GM19239 (cell line): ENCODE measurements around the gene DACT2.

Source experiments
- DNase-seq: peaks from one replicate; pipeline ENCODE4 v3.0.0; 2011; ENCODE audit warnings: low spot score; ENCODE audit not compliant: insufficient read length
- FAIRE-seq: peaks from 2 replicates; lab custom pipeline; 2011; peaks lifted over from hg19 to GRCh38; lab: Jason Lieb, UNC

Gene DACT2

DNA sequence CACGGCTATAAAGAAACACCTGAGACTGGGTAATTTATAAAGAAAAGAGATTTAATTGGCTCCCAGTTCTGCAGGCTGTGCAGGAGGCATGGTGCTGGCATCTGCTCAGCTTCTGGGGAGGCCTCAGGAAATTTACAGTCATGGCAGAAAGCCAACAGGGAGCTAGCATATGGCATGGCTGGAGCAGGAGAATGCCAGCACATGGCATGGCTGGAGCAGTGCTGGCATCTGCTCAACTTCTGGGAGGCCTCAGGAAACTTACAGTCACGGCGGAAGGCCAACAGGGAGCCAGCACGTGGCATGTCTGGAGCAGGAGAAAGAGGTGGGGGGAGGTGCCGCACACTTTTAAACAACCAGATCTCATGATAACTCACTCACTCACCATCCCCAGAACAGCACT is 32.5 kb upstream of the DACT2 start:
- no peak for FAIRE-seq
- DNase-seq: no peak

- FAIRE-seq (no peak), DNase-seq (no peak)
Observed at GRCh38 chr6:168349718-168350210, 30.2 kb upstream of the DACT2 start.

DNA sequence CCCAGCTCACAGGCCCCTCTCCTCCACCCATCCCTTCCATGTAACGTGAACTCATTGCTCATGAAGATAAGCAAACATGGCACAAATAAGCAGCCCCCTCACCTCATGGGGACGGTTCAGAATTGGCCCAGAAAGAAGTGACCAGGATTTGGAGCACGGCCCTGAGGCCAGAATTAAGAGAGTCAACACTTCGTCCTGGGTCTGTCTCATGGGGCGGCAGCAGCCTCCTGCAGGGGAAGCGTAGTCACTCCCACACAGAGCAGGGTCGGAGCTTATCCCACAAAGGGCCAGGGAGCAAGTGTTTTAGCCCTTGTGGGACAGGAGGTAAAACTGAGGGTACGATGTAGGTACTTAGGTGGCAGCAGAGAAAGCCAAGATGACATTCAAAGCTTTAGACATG is 28.6 kb upstream of the DACT2 start:
- FAIRE-seq (no peak), DNase-seq (no peak)

DNA sequence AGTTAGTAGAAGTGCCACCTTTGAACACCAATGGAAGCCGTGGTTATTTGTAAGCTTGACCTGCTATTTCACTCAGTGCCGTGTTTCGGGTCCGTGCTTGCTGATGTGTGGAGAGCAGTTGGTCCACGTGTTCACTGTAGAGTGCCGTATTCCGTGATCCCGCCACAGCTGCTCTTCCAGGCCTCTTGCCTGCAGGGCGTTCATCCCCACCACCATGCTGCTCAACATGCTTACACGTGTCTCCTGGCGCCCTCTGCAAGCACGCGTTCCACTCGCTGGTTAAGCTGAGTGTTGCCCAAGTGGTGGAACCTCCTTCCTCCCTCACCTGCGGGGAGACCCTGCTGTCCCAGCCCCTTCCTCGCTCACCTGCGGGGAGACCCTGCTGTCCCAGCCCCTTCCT is 28.0 kb upstream of the DACT2 start:
- no peak for FAIRE-seq

GRCh38 chr6:168347053-168347452 is 27.5 kb upstream of the DACT2 start:
- FAIRE-seq (no peak), DNase-seq (no peak)

More for the DNA sequence above, 28.0 kb upstream of the DACT2 start:
- no peak for DNase-seq

- DNase-seq (no peak), FAIRE-seq (no peak)
Observed at GRCh38 chr6:168345896-168346754, 26.5 kb upstream of the DACT2 start.

DNA sequence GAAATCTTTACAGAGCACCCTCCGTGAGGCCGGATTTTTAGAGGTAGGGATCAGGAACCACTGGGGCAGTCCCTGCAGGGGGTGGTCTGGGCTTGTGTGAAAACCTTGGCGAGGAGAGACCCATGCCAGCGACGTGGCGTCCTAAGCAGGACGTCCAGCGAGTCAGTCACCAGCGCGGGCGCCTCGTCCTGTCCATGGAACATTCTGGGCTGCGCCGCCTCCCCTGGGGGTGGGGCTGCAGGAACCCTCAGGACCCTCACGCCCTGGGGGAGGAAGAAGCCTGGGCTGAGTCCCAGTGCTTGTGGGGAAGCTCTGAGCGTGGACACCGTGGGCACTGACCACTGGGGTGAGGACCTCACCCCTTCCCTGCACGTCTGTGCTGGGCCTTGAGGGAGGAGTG is 25.7 kb upstream of the DACT2 start:
- DNase-seq: no peak
- no peak for FAIRE-seq

DNA sequence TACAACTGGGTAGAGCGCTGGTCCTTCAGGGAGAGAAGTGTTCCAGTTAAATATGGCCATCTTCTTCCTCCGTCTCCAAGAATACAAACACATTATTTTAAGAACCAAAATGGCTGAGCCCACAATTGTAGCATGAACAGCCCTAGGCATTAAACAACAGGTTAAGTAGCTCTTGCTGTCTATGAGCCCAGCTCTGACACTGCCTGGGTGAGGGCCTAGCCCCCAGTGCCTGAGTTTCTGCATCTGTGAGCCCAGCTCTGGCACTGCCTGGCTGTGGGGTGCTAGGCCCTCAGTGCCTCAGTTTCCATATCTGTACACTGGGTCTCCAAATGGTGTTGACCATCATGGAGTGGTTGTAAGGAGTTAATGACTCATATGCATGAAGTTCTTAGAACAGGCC is 24.8 kb upstream of the DACT2 start:
- FAIRE-seq: no peak
- no peak for DNase-seq

- DNase-seq (no peak), FAIRE-seq (no peak)
Observed at GRCh38 chr6:168343239-168344150, 23.9 kb upstream of the DACT2 start.

DNA sequence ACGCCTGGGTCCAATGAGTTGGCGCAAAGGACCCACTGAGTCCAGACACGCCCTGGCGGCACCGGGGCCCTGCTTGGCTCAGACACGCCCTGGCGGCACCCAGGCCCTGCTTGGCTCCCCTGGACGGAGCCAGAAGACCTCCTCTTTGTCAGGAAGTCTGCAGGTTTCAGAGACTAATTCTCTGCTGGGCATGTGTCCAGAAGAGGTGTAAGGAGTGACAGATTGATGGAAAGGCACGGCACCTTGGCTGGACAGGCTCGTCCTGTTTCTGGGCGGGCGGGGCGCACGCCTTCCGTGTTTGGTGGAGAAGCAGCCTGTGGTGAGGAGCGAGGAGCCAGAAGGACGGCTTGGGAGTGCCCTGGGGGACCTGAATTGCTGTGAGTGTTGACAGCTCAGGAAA is 23.1 kb upstream of the DACT2 start:
- FAIRE-seq (no peak), DNase-seq (no peak)

- FAIRE-seq (no peak), DNase-seq (no peak)
Observed at GRCh38 chr6:168341280-168341900, 21.8 kb upstream of the DACT2 start.

DNA sequence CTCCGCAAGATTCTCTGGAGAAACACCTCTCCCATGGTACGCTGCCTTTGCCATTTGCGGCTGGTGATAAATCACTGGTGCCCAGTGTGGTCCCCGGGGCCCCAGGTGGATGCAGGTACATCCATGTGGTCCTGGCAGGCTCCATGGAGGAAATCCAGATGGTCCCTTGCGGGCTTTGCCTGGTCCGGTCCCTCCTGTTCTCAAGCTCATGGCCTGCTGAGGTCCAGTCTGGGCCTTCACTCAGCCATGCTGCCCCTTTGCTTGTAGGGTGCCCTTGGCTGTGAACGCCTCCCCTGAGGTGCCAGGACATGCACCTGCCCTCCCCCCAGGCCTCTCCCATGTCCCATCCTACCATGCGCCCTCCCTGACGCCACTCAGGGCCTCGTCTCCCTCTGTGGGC is 21.2 kb upstream of the DACT2 start:
- FAIRE-seq (no peak), DNase-seq (no peak)

DNA sequence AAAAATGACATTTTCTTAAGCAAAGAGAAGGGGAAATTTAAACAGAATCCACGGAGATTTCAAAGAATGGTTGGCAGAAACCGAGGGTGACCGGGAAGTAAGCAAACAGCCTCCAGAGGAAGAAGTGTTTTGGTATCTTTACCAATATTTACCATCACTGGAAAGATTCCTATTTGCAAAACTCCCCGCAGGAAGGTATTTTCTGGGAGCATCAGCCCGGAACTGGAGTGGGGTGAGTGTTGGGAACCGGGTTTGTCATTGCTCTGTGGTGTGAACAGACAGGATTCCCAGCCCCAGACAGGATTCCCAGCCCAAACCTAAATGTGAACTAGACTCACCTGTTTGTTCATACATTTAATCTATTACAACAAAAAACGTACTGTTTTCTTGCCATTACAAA is 19.2 kb upstream of the DACT2 start:
- DNase-seq (no peak), FAIRE-seq (no peak)

DNA sequence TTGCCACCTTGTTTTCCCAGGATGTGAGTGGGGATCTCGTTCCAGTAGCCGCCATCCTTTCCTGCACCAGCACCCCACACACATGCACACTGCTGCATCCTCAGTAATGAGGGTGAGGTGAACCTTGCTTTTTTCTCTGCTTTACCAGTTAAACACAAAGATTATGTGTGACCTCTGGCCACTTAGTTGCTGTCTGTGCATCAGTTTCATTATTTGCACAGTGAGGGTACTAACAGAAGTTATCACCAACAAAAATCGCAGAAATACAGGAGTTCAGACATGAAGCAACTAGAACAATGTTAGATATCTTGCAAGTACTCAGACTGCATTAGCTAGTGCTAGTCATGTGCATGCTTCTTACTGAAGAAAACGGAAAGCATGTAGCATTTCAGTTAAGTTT is 17.4 kb upstream of the DACT2 start:
- no peak for FAIRE-seq
- DNase-seq: no peak

GRCh38 chr6:168333989-168334388 is 14.4 kb upstream of the DACT2 start:
- FAIRE-seq: no peak
- DNase-seq: no peak

DNA sequence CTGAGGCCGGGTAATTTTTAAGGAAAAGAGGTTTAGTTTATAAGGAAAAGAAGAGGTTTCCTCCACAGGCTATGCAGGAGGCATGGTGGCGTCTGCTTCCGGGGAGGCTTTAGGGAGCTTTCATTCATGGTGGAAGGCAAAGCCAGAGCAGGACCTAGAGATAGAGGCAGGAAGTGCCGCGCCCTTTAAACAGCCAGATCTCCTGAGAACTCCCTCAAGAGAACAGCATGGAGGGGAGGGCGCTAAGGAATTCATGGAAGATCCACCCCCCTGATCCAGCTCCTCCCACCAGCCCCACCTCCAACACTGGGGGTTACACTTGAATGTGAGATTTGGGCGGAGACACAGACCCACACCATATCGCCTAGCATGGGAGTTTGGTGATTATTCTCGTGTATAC is 13.9 kb upstream of the DACT2 start:
- DNase-seq: no peak
- FAIRE-seq: no peak

DNA sequence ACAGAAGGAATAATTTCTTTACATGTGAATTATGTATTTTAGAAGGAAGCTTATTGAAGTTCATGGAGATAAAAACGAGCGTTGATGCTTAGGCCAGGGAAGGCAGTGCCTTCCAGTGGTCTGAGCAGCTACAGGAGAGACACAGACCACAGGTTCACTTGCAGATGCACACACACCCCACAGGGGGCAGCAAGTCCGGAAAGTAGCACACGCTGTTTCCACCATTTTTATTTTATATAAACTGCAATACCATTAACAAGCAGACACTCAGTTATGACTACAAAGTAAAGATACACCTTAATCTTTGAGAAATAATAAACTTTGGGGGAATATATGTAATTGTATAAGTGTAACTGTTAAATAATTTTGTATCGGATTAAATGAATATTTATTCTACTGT is 13.5 kb upstream of the DACT2 start:
- FAIRE-seq (no peak), DNase-seq (no peak)

DNA sequence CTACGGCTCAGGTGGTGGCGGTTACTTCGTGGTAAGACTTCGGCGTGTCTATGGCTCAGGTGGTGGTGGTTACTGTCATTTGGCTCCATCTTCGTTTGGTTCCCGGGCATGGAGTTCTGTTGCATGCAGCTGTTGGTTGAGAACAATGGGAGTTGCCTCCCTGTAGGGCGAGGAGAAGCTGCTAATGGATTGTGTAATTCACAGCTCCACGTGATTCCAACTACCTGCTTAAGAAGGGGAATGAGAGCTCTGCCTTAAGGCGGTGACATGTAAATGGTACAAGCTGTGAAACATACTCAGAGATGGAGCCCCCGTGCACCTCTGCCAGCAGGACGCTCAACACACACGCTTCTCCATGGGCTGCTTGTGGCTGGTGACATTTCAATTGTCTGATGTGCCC is 12.4 kb upstream of the DACT2 start:
- DNase-seq: no peak
- no peak for FAIRE-seq

DNA sequence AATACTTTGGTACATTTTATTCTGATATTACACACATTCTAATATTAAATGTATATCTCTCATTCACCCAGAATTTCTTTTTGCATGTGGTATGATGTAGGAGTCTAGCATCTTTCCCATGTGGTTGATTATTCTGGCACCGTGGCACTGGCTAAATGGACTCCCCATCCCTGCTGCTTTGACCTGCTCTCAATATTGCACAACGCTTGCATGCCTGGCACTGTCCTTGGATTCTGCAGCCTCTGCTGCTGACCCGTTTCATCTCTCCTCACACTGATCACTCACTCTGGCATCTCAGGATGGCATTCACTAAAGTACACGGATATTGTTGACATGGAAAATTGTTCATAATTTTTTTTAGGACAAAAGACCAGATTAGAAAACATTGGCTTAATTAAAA is 11.5 kb upstream of the DACT2 start:
- DNase-seq: no peak
- FAIRE-seq: no peak

- no peak for DNase-seq
- no peak for FAIRE-seq
Observed at GRCh38 chr6:168330403-168330802, 10.8 kb upstream of the DACT2 start.

DNA sequence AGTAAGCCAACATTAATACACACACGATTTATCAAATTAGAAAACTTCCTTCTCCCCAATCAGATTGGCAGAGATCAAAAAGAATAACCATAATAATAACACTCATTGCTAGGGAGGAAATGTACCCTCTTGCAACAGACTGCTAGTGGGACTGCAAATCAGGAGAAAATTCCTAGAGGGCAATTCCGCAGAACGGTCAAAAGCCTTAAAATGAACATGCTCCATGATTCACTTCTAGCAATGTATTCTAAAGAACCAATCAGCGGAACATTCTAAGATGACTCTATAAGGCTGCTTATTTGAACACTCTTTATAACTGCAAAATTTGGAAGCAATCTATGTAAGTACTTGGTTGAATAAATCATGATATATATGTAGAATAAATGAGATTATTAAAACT is 8.5 kb upstream of the DACT2 start:
- FAIRE-seq (no peak), DNase-seq (no peak)
